ENCODE data around the gene GNG12.

The GNG12 gene

DNA sequence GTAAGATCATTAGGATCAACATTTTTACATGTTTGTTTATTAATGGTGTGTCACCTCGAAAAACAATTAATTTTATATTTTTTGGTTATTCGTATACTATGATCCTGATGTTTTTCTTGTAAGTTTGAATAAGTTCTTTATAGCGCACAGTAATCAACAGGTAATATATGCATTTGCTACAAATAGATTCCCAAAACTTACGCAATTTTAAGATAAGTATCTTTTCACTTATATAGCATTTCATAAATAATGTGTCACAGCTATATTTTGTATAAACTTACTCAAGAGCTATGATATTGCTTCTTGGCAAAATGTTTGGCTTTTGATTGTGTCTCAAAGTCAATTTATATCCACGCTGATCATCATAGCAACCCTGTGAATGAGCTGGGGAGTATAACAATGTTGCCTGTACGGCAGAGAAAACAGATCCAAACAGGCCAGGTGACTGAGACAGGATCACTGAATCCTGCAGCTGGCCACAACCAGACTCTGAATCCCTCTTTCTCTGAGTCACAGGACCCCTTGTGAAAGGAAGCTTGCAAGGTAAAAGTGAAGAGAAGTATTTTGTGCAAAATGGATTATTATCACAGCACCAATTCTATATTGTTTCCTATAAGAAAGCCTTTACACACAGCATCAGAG is 48.6 kb downstream of the GNG12 start:
- DNase-seq (ENCODE audit: low read depth): no peak

DNA sequence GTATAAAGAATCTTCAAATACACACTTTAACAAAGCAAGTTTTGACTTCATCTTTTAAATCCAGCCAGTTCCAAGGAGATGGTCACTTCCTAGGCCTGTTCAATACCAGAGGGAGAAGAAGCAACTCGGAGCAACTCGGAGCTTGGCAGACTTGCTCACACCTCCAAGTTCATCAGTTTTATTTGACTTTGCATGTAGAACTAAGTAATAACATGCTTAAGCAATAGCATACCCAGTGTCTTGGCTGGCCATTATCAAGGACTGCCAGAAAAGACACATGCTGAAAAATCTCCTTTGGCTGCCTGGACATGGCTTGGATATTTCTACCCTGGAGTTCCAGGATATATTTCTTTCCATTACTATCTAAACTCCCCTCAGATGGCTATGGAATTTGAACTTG is 52.6 kb downstream of the GNG12 start:
- DNase-seq (ENCODE audit: low read depth): no peak

DNA sequence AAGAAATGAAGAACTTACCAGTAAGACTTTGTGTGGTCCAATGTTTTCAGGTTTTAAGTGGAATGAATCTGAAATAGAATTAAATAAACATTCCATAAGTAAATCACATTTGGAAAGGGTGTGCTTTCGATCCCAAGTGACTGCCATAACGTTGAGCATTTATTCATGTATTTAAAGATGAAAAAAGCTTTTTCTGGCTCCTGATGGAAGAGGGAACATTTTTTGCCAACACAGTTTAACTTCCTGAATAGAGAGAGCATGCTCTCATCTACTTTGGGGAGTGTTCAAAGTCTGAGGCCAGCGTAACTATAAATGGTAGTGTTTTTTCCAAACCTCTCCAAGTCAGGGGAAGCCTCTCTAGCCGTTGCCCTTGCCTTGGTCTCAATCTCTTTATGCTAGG is 55.8 kb downstream of the GNG12 start:
- no peak for DNase-seq (ENCODE audit: low read depth)

DNA sequence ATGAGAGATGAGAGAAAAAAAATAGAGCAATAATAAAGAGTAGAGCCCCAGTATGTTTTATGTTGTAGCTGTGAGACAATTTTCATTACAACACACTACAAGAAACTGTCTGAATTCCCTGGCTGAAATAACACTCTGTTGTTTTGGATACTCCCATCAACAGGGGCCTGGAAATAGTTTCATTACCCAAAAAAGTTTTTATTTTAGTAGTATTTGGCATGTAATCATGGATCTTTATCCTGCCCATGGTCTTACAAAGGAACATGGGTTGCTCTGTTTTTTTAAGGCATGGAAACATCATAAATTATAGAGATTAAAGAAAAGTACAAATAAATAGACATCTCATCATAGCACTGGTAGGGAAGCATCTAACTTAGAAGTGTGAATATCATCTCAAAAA is 56.3 kb downstream of the GNG12 start:
- DNase-seq (ENCODE audit: low read depth): no peak

DNA sequence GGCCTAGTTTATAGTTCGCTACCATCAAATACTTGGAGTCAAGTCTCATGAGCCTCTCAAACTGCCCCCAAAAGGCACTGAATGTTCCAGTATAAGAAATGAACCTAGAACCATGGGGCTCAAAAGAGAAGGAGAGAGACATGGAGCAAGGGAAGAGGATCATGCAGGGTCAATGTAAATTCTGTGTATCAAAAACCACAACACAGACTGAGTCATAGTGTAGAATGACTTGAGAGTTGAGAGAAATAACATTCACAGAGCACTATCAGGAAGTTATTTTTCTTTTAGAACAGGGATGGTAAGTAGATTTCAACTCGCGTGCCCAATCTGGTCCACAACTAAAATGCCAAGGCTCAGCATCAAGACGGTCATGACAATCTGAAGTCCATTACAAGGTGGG is 59.8 kb downstream of the GNG12 start:
- no peak for DNase-seq (ENCODE audit: low read depth)

DNA sequence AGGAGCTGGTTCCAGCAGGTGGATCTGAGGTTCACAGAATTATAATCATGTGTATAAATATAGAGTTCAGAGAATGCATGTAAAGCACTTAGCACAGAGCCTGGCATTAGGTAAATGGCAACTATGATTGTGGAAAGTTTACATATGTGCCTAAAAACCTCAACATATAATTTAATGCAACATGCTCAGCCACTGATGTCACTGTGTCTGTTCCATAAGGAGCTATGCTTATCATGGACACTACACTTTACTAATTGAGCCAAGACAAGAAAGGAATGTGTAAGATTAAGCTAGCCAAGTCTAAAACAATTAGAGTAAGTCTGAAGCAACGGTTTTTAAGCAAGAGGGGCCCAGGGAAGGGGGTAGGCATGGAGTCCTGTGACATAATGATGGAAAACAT is 61.5 kb downstream of the GNG12 start:
- DNase-seq (ENCODE audit: low read depth): no peak

- no peak for DNase-seq (ENCODE audit: low read depth)
Observed at GRCh38 chr1:67771152-67771551, 62.1 kb downstream of the GNG12 start.

GRCh38 chr1:67769633-67770256 is 63.5 kb downstream of the GNG12 start:
- no peak for DNase-seq (ENCODE audit: low read depth)

DNA sequence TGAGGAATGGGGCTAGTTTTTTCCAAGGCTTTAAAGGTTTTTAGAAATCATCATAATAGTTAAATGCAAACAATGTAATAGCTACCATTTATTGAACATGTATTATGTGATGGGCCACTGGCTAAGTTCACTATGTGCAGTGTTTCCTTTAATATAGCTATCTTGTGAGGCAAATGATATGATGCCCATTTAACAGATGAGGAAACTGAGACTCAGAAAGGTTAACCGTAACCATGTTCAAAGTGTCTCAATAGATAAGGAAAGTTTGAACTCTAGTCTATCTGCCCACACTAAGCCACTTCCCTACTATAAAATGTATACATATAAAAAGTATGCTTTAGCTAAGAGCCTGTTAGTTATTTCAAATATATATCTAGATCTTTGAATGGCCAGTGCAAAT is 64.8 kb downstream of the GNG12 start:
- DNase-seq (ENCODE audit: low read depth): no peak

- DNase-seq (ENCODE audit: low read depth): no peak
Observed at GRCh38 chr1:67767103-67767782, 66.0 kb downstream of the GNG12 start.

- no peak for DNase-seq (ENCODE audit: low read depth)
Observed at GRCh38 chr1:67766141-67766978, 66.9 kb downstream of the GNG12 start.

- no peak for DNase-seq (ENCODE audit: low read depth)
Observed at GRCh38 chr1:67764633-67765032, 68.6 kb downstream of the GNG12 start.

DNA sequence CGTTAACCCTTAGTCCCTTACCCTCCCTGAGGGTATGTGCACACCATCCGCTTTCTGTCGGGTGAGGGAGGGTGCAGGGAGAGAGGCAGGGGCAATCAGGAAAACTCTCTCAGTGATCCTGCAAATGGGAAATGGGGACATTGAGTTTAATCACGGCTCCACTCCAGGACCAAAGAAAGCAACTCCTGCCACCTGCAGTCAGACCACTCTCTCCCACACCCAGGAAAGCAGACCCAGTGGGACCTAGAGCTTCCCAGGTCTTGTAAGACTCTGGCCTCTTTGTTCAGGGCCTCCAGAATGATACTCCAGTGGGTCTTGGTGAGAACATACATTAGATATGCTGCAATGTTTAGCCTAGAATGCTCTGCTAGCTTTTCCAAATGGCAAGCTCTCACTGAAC is 71.5 kb downstream of the GNG12 start:
- DNase-seq (ENCODE audit: low read depth): no peak

DNA sequence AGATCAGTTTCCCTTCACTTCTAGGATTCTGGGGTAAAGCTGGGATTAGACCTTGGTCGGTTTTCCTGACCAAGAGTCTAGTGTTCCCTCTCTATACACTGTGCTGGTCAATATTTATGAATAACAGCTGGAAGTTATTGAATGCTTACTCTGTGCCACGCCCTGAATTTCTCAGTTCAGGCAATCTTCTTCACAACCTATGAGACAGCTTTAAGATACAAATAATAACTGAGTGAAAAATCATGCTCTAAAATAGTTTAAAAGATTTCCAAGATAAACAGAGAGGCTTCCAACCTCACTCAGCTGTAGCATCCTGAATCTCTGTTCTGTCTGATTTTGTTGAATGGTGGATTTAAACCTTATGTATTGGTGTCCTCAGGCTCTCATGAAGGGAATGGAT is 72.2 kb downstream of the GNG12 start:
- DNase-seq (ENCODE audit: low read depth): no peak

DNA sequence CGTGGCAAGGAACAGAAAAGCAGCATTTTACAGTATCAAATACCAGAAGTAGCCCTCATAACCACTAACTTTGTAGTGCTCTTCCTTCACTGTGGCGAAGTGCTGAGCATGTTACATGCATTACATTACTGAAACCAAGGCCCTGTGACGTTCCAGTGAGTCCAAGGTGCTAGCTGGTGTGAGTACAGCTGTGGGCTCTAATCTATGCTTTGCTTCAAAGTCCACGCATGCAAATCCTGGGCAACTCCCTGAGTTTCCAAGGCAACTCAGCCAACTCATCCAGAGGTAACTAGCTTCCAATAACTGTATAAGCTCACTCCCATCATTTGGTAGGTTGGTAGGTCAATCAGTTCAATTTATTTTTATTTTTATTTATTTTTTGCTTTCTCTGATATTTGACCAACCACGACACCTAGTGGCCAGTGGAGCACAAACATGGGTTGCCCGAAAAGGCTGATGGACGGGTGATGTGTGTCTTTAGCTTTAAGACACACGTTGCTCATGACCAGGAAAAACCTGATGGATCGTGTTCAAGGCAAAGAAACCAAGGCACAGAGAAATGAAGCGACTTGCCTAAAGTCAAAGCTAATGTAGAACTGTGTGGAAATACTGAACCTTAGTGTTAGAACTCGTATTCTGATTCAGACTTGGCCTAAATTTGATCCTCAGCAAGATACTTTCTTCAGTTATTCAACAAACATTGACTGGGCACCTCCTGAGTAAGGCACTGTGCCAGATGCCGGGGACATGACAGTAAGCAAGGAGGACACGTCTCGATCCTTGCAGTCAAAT is 73.0 kb downstream of the GNG12 start:
- peak; percentile 42 for DNase-seq (ENCODE audit: low read depth)

DNA sequence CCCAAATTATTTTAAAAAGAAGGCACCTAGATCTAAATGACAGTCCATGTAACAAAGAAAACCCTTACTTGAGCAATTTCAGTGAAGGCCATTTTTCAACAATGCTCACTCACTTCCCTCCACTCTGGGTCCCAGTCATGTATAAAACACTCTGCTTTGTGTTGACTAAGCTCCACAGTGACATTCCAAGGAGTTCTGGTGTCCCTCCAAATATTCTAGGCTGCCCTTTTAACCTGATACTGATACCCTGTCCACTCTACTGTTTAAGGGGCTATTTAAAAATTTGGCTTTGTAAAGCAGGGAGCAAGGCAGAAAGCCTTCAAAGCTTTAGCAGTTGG is 73.6 kb downstream of the GNG12 start:
- DNase-seq (ENCODE audit: low read depth): no peak

DNA sequence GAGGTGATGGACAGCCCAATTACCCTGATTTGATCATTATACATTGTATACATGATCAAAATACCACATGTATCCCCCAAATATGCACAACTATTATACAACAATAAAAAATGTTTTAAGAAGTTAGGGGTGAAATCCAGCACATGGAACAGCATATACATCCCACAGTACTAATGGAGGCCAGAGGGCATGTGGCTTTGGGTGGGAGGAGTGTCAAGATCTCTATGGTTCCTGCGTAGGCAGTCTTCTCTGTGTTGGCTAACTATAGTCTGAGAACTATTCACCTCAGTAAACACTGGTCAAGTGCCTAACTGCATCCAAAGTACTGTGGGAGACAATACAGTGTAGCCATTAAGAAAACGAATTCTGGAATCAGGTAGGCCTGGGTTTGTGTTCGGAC is 74.2 kb downstream of the GNG12 start:
- no peak for DNase-seq (ENCODE audit: low read depth)

DNA sequence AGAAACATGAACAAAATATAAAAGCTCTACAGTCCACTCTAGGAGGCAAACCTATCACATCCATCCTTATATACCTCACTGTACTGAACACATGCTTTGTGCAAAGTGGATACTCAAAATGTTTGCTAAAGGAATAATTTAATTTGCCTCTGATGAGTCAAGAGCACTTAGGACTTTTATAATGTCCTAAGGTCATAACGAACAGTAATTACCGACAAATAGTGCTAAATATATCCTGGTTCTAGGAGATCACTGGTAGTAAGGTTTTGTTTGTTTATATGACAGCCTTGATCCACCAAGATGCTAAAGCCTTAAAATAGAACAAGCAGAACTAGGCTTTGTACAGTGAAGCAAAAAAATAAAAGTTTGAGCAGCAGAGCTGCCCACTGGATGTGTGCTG is 77.6 kb downstream of the GNG12 start:
- DNase-seq (ENCODE audit: low read depth): no peak

DNA sequence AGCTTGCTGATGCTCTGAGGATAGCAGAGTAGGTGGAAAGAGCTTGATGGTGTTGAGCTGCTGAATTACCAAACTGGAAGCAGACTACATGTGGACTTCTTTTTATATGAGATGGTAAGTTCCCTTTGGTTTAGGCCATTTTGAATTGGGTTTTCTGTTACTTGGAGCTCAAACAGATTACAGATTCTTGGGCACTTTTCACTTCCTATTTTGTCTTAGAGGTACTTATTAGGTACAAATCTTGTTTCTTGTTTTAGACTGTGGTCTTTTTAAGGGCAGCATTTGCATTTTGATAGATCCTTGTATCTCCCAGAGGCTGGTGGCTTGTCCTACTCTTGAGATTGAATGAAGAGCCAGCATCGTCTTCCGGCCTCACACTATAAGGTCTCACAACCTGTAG is 78.1 kb downstream of the GNG12 start:
- no peak for DNase-seq (ENCODE audit: low read depth)

GRCh38 chr1:67754526-67754920 is 78.7 kb downstream of the GNG12 start:
- no peak for DNase-seq (ENCODE audit: low read depth)

GRCh38 chr1:67753776-67754525 is 79.3 kb downstream of the GNG12 start:
- no peak for DNase-seq (ENCODE audit: low read depth)

Data from stimulated activated CD4-positive, alpha-beta T cell treated with anti-CD3 and anti-CD28 coated beads, Interleukin-2, amount 100 ng/mL, for 4 hours (primary cell).